Measurements from ENCODE around the gene DACT2.

Gene DACT2

GRCh38 chr6:168333491-168333890 is 13.9 kb upstream of the DACT2 start:
- no peak for FAIRE-seq
- no peak for TF ChIP-seq POLR2A (IDR thresholded peaks at IDR 0.05; ENCODE audit: low read depth, low read length)
- TF ChIP-seq POLR2AphosphoS5 (IDR thresholded peaks at IDR 0.05; ENCODE audit: low read depth, low read length), result no peak
- no peak for TF ChIP-seq TAF1 (IDR thresholded peaks at IDR 0.05; ENCODE audit: borderline replicate concordance, low read depth, low read length)
- DNase-seq (ENCODE audit: insufficient read length), result no peak

- TF ChIP-seq POLR2AphosphoS5 (IDR thresholded peaks at IDR 0.05; ENCODE audit: low read depth, low read length), result no peak
- no peak for TF ChIP-seq POLR2A (IDR thresholded peaks at IDR 0.05; ENCODE audit: low read depth, low read length)
- TF ChIP-seq TAF1 (IDR thresholded peaks at IDR 0.05; ENCODE audit: borderline replicate concordance, low read depth, low read length), result no peak
- FAIRE-seq (no peak), DNase-seq (ENCODE audit: insufficient read length) (no peak)
These were observed 13.5 kb upstream of the DACT2 start for GRCh38 chr6:168333039-168333438.

DNA sequence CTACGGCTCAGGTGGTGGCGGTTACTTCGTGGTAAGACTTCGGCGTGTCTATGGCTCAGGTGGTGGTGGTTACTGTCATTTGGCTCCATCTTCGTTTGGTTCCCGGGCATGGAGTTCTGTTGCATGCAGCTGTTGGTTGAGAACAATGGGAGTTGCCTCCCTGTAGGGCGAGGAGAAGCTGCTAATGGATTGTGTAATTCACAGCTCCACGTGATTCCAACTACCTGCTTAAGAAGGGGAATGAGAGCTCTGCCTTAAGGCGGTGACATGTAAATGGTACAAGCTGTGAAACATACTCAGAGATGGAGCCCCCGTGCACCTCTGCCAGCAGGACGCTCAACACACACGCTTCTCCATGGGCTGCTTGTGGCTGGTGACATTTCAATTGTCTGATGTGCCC is 12.4 kb upstream of the DACT2 start:
- DNase-seq (ENCODE audit: insufficient read length), result no peak
- no peak for FAIRE-seq
- no peak for TF ChIP-seq TAF1 (IDR thresholded peaks at IDR 0.05; ENCODE audit: borderline replicate concordance, low read depth, low read length)
- TF ChIP-seq POLR2A (IDR thresholded peaks at IDR 0.05; ENCODE audit: low read depth, low read length), result no peak
- no peak for TF ChIP-seq POLR2AphosphoS5 (IDR thresholded peaks at IDR 0.05; ENCODE audit: low read depth, low read length)

DNA sequence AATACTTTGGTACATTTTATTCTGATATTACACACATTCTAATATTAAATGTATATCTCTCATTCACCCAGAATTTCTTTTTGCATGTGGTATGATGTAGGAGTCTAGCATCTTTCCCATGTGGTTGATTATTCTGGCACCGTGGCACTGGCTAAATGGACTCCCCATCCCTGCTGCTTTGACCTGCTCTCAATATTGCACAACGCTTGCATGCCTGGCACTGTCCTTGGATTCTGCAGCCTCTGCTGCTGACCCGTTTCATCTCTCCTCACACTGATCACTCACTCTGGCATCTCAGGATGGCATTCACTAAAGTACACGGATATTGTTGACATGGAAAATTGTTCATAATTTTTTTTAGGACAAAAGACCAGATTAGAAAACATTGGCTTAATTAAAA is 11.5 kb upstream of the DACT2 start:
- no peak for FAIRE-seq
- no peak for TF ChIP-seq POLR2A (IDR thresholded peaks at IDR 0.05; ENCODE audit: low read depth, low read length)
- TF ChIP-seq POLR2AphosphoS5 (IDR thresholded peaks at IDR 0.05; ENCODE audit: low read depth, low read length), result no peak
- TF ChIP-seq TAF1 (IDR thresholded peaks at IDR 0.05; ENCODE audit: borderline replicate concordance, low read depth, low read length), result no peak
- DNase-seq (ENCODE audit: insufficient read length), result no peak

- no peak for DNase-seq (ENCODE audit: insufficient read length)
- no peak for FAIRE-seq
- no peak for TF ChIP-seq TAF1 (IDR thresholded peaks at IDR 0.05; ENCODE audit: borderline replicate concordance, low read depth, low read length)
- no peak for TF ChIP-seq POLR2A (IDR thresholded peaks at IDR 0.05; ENCODE audit: low read depth, low read length)
- TF ChIP-seq POLR2AphosphoS5 (IDR thresholded peaks at IDR 0.05; ENCODE audit: low read depth, low read length), result no peak
These were observed 10.8 kb upstream of the DACT2 start for GRCh38 chr6:168330403-168330802.

DNA sequence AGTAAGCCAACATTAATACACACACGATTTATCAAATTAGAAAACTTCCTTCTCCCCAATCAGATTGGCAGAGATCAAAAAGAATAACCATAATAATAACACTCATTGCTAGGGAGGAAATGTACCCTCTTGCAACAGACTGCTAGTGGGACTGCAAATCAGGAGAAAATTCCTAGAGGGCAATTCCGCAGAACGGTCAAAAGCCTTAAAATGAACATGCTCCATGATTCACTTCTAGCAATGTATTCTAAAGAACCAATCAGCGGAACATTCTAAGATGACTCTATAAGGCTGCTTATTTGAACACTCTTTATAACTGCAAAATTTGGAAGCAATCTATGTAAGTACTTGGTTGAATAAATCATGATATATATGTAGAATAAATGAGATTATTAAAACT is 8.5 kb upstream of the DACT2 start:
- TF ChIP-seq POLR2A (IDR thresholded peaks at IDR 0.05; ENCODE audit: low read depth, low read length), result no peak
- no peak for TF ChIP-seq TAF1 (IDR thresholded peaks at IDR 0.05; ENCODE audit: borderline replicate concordance, low read depth, low read length)
- no peak for TF ChIP-seq POLR2AphosphoS5 (IDR thresholded peaks at IDR 0.05; ENCODE audit: low read depth, low read length)
- no peak for FAIRE-seq
- DNase-seq (ENCODE audit: insufficient read length), result no peak

- DNase-seq (ENCODE audit: insufficient read length), result no peak
- no peak for FAIRE-seq
These were observed 7.0 kb upstream of the DACT2 start for GRCh38 chr6:168326294-168327261.

DNA sequence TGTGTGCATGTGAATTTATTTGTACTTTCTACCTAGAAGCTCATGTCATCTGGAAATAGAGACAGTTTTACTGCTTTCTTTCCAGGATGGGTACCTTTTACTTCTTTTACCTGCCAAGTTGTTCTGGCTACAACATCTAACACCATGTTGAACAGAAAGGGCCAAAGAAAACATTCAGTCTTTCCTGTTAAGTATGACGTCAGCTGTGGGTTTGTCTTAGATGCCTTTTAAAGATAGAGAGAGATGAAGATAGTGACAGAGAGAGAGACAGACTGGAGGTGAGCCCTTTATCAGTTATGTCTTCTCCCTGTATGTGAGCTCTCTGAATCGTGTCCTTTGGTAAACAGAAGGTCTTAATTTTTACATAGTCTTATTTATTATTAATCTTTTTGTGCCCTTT is 3.4 kb upstream of the DACT2 start:
- TF ChIP-seq TAF1 (IDR thresholded peaks at IDR 0.05; ENCODE audit: borderline replicate concordance, low read depth, low read length), result no peak
- no peak for TF ChIP-seq POLR2A (IDR thresholded peaks at IDR 0.05; ENCODE audit: low read depth, low read length)
- TF ChIP-seq POLR2AphosphoS5 (IDR thresholded peaks at IDR 0.05; ENCODE audit: low read depth, low read length), result no peak
- no peak for DNase-seq (ENCODE audit: insufficient read length)
- FAIRE-seq, result no peak

More at GRCh38 chr6:168326294-168327261, 7.0 kb upstream of the DACT2 start:
- no peak for TF ChIP-seq POLR2AphosphoS5 (IDR thresholded peaks at IDR 0.05; ENCODE audit: low read depth, low read length)

GRCh38 chr6:168320634-168321033 is 1.1 kb upstream of the DACT2 start:
- DNase-seq (ENCODE audit: insufficient read length), result no peak
- TF ChIP-seq TAF1 (IDR thresholded peaks at IDR 0.05; ENCODE audit: borderline replicate concordance, low read depth, low read length) (no peak), POLR2A (IDR thresholded peaks at IDR 0.05; ENCODE audit: low read depth, low read length) (no peak), POLR2AphosphoS5 (IDR thresholded peaks at IDR 0.05; ENCODE audit: low read depth, low read length) (no peak)
- no peak for FAIRE-seq

- DNase-seq (ENCODE audit: insufficient read length), result no peak
- no peak for FAIRE-seq
These were observed 848 bp downstream of the DACT2 start for GRCh38 chr6:168318579-168319278.

GRCh38 chr6:168318090-168318489 is 1.5 kb downstream of the DACT2 start:
- no peak for FAIRE-seq
- TF ChIP-seq POLR2AphosphoS5 (IDR thresholded peaks at IDR 0.05; ENCODE audit: low read depth, low read length) (no peak), POLR2A (IDR thresholded peaks at IDR 0.05; ENCODE audit: low read depth, low read length) (no peak), TAF1 (IDR thresholded peaks at IDR 0.05; ENCODE audit: borderline replicate concordance, low read depth, low read length) (no peak)
- no peak for DNase-seq (ENCODE audit: insufficient read length)

More at GRCh38 chr6:168318579-168319278, 848 bp downstream of the DACT2 start:
- TF ChIP-seq POLR2AphosphoS5 (IDR thresholded peaks at IDR 0.05; ENCODE audit: low read depth, low read length) (no peak), TAF1 (IDR thresholded peaks at IDR 0.05; ENCODE audit: borderline replicate concordance, low read depth, low read length) (no peak), POLR2A (IDR thresholded peaks at IDR 0.05; ENCODE audit: low read depth, low read length) (no peak)

DNA sequence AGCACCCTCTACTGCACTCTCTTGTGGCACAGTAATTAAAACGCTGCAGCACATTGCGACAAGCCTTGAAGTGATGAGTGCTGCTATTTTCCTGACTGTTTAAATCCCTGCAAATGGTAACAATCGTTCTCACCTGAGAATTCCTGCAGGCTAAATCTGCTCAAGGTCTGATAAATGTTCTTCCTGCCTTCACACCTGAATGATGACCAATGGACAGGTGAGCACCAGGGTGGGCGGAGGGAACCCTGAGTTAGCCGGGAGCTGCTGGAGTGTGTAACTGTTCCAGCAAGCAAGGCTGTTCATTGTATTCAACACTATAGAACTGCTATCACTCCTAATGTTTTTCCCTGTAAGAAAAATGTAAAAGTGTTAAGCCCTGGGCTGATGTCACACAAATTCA is 4.0 kb downstream of the DACT2 start:
- TF ChIP-seq POLR2A (IDR thresholded peaks at IDR 0.05; ENCODE audit: low read depth, low read length) (no peak), POLR2AphosphoS5 (IDR thresholded peaks at IDR 0.05; ENCODE audit: low read depth, low read length) (no peak), TAF1 (IDR thresholded peaks at IDR 0.05; ENCODE audit: borderline replicate concordance, low read depth, low read length) (no peak)
- FAIRE-seq (no peak), DNase-seq (ENCODE audit: insufficient read length) (no peak)
